Motor neuron (in vitro differentiated cells): Measurements from ENCODE around the gene LACTB. TPM values are rescaled to one million over a fixed set of nuclear protein-coding genes. Genes with fewer than 3 reads are reported as not detected.

Experiments
- ATAC-seq, 8 experiments: fragments of 200-7000 bp; cut with Tn5 transposase; replicated peaks in 6 of 8; 2 replicates each; pipeline ENCODE4 v1.8.0; 2021; ENCODE audit warnings: mild to moderate bottlenecking in 8 of 8, moderate library complexity in 8 of 8
- H3K27ac ChIP-seq, 2 donors: fragments of 250-450 bp; sonication (Bioruptor Pico); 2 replicates each; pipeline ENCODE4 v1.9.0; 2021; ENCODE audit warnings: antibody characterized with exemption in 2 of 2, mild to moderate bottlenecking in 2 of 2, moderate library complexity in 1 of 2
- H3K4me1 ChIP-seq, 2 donors: fragments of 250-450 bp; sonication (Bioruptor Pico); replicated peaks in 1 of 2; 2 replicates each; pipeline ENCODE4 v1.6.1; 2021; ENCODE audit warnings: antibody characterized with exemption in 2 of 2, mild to moderate bottlenecking in 2 of 2, moderate library complexity in 1 of 2
- H3K4me3 ChIP-seq, 5 donors: fragments of 250-450 bp; sonication (Bioruptor Pico); 2 replicates each; pipeline ENCODE4 v1.9.0; 2021; ENCODE audit warnings: antibody characterized with exemption in 5 of 5, mild to moderate bottlenecking in 5 of 5, moderate library complexity in 4 of 5
- WGBS, 10 experiments: fragments of 450-650 bp; shearing (Covaris generic); methylation state at CpG; one replicate each; pipeline ENCODE4 v1.0.0; 2022; 5-methylcytosine and 5-hydroxymethylcytosine counted together
- in situ Hi-C, 9 experiments: fragments of 400-800 bp; cut with MboI; loops; one replicate each; pipeline ENCODE4 v1.15.0; 2021; ENCODE audit warnings: low sequenced_read_pairs in 9 of 9, low pct_unique_long_range_greater_than_20kb in 2 of 9; ENCODE audit not compliant: unreplicated experiment in 9 of 9
- total RNA-seq, 8 experiments: library from RNA; unstranded; fragments of 300-600 nt; gene quantifications; 2 replicates each; pipeline versions ENCODE4 v1.2.3 to v1.2.4, GENCODE V29; 2022

Gene LACTB
- total RNA-seq, 8 experiments from 2014 or later: 11.8 to 27.3 (median 15.0) TPM

DNA sequence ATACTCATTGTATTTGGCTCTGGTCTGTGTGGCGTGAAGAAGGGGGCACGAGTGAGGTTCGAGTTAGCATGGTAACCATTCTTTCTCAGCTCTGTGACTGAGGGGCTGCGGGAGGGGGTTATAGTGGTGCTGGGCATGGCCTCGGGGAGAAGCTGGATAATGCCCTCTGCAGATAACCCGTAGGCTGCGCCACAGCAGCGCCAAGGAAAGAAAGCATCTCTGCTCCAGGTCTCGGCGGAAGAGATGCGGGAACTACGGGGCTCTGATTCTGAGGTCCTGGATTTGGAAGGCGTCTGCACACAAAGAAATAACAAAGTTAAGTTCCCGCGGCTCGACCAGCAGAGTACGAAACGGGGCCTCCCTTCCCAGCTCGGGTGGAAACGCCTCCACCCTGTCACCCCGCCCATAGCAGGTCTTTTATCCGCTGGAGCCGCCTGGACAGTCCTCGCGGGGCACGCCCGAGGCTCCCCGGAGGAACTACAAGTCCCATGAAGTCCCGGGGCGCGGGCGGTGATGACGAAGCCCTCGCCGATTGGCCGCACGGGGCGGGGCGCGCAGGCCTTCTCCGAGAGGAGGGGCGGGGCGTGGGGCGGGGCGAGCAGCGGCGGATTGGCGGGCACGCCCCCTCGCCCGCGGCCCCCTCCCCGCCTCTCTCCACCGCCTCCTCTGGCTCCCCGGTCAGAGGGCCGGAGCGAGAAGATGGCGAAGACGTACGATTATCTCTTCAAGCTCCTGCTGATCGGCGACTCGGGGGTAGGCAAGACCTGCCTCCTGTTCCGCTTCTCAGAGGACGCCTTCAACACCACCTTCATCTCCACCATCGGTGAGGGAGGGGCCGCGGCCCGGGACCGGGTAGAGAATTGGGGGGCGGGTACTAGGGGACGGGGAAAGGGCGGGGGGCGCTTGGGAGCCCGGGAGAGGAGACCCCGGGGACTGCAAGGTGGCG lies 67.5 kb downstream of the LACTB start, which contains the start of gene RAB8B:
Gene RAB8B (plus strand): TSS at position 681 of the 946 bp plus-strand sequence. CDS start 19 bp downstream, at position 700.
- Histone ChIP-seq H3K4me1 (peaks cover 12 to 15% of the 10 kb centered on the region in 2 donors), H3K27ac (peak within 1 kb of the TSS; percentile 50 to 77), H3K4me3 (peak within 1 kb of the TSS; percentile 42 to 70 (median 56))
- ATAC-seq: peak; percentile 96 to 97 (median 97)
- WGBS, 10 experiments: 0 to 20% (median 0%) methylated on average over 1 to 8 of the region's 77 CpGs; no CpG with 5 or more reads in 5 of the 10 experiments
- in situ Hi-C loops: no loop called here

DNA sequence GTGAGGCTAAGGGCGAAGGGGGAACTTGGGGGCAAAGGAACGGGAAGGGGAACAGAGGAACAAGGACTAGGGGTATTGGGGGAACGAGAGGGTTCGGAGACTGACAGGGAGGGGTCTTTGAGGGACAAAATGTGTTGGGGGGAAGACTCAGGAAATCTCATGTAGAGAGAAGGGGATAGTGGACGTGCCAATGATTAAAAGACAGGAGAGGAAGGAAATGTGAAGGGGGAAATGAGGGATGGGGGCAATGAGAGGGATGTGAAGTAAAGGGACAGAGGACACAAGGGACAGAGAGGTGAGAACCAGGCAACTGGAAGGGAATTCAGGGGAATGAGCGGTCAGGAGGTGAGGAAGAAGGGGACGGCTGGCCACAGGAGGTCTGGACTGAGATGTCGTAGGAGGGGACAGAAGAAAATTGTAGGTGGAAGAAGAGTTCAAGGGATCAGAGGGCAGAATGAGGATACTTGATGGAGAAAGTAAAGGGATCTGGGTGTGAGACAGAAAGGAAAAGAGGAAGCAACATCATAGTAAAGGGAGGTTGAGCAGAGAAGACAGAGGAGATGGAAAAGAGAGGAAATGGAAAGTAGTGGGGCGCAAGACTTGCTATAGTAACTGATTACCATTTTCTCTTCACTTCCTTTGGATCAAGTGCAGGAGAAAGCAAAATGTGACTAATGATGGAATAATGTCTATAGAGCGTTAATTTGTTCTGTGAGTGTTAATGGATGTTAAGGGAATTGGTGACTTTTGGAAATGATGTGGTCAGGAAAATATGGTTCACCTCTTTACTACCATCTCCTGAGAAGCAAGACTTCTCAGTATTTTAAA lies 68.5 kb downstream of the LACTB start:
- 8 to 39% (median 12%) methylated on average over 2 to 6 of the region's 10 CpGs; no CpG with 5 or more reads in 1 of the 10 experiments for WGBS, 10 experiments
- H3K27ac ChIP-seq: peak overlapping the region; percentile 50 to 77
- no peak for ATAC-seq
- peak overlapping the region; percentile 42 to 70 (median 56) for H3K4me3 ChIP-seq
- peaks cover 9 to 12% of the 10 kb centered on the region in 2 donors for H3K4me1 ChIP-seq
- in situ Hi-C loops: no loop called here

- no peak for ATAC-seq
- no peak overlapping the region for H3K27ac ChIP-seq
- peaks cover 6 to 12% of the 10 kb centered on the region in 2 donors for H3K4me1 ChIP-seq
- whole genome bisulfite sequencing, 10 experiments: 40 to 100% (median 66%) methylated on average over 1 to 3 of the region's 3 CpGs; no CpG with 5 or more reads in 1 of the 10 experiments
- H3K4me3 ChIP-seq: peak overlapping the region; percentile 42 to 70 (median 56)
- in situ Hi-C loops: no loop called here
Observed at GRCh38 chr15:63190769-63191649, 69.3 kb downstream of the LACTB start.

Other genes with a start within 250 kb of the LACTB start
- 1,000 to 10,000 TPM in 1 of 8 experiments, 10 to 100 TPM in 7; 34.3 to 1,055 (median 81.7) TPM for gene TPM1, start 79.1 kb upstream of the LACTB start, total RNA-seq
- 100 to 1,000 TPM in 6 of 8 experiments, 10 to 100 TPM in 2; 90.6 to 660 (median 259) TPM for gene RPS27L, start 35.6 kb downstream of the LACTB start, total RNA-seq
- gene RAB8B, start 67.7 kb downstream of the LACTB start, total RNA-seq: 10 to 100 TPM; 24.6 to 58.4 (median 39.7) TPM
- 10 to 100 TPM in 7 of 8 experiments, 1 to 10 TPM in 1; 6.9 to 20.2 (median 11.9) TPM for gene APH1B, start 155.7 kb downstream of the LACTB start, total RNA-seq